GM23248 (cell line): ENCODE results near the gene NKX2-2.

Experiments used
- EZH2 ChIP-seq: fragments of 200-600 bp; sonication (generic); IDR thresholded peaks from 2 replicates; pipeline ENCODE4 v1.6.1; 2018; ENCODE audit warnings: antibody characterized with exemption, mild to moderate bottlenecking; ENCODE audit not compliant: insufficient read depth, poor library complexity, severe bottlenecking
- EZH2phosphoT487 ChIP-seq: fragments of 200-600 bp; sonication (generic); IDR thresholded peaks from 2 replicates; pipeline ENCODE4 v1.6.1; 2018; ENCODE audit warnings: antibody characterized with exemption, moderate library complexity, mild to moderate bottlenecking, low read depth; ENCODE audit not compliant: insufficient read depth

DNA sequence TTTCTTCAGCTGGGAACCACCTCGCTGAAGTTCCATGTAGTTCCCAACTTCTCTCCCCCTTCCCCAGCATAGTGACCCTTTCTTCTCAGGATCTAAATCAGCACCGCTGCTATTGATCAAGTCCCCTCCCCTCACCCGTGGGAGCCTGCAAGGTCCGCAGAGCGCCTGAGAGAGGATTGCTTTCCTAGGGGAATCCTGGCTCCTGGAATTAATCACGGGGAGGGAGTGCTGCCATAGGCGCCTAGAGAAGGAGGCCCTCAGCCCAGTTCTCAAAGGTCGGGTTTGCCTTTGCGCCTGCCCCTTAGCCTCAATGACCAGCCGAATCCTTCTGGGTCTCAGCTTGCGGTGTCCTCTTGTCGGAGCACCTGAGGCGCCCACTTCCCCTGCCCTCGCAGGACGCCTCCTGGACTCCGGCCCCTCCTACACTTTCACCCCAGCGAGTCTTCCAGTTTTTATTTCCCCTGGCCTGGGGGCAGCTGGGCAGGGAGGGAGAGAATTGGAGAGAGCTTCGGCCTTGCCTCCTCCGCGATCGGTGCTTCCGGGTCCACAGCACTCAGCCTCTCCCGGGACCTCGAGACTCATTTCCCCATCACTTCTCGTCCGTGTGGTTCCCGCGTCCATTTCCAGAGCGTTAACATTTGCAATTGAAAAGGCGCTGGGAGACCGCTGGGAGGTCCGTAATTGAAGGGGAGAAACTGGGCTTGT, 3.1 kb upstream of the NKX2-2 start:
- no peak for TF ChIP-seq EZH2
- TF ChIP-seq EZH2phosphoT487 = no peak
